HG02623 (cell line): ENCODE results near the gene AGBL4.

ENCODE experiments used
- ATAC-seq: cut with Tn5 transposase; IDR thresholded peaks from one replicate; pipeline ENCODE4 v1.9.1; 2021; ENCODE audit warnings: moderate library complexity; ENCODE audit not compliant: unreplicated experiment

The AGBL4 gene

GRCh38 chr1:48619539-48619938, 1404.2 kb downstream of the AGBL4 start:
- no peak for ATAC-seq

GRCh38 chr1:48617252-48617651, 1406.5 kb downstream of the AGBL4 start:
- ATAC-seq = no peak

GRCh38 chr1:48616710-48617109, 1407.0 kb downstream of the AGBL4 start:
- ATAC-seq = no peak

DNA sequence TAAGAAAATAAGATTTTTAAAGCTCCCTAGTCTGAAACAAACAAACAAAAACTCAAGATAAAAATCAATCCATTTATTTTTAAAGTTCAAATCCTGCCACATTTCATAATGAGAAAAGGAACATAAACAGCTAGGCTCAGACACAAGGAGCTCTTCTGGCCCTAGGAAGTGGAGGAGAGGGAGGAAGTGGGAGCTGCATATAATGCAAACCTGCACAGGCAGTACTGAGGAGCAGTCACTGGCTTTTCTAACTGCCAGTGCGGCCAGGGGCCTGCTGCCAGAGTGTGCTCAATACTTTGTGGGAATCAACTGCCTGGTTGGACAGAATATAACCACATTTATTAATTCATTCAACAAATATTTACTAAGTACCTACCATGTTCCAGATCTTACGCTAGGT, 1411.9 kb downstream of the AGBL4 start:
- no peak for ATAC-seq

GRCh38 chr1:48610628-48611542, 1412.9 kb downstream of the AGBL4 start:
- ATAC-seq = no peak

DNA sequence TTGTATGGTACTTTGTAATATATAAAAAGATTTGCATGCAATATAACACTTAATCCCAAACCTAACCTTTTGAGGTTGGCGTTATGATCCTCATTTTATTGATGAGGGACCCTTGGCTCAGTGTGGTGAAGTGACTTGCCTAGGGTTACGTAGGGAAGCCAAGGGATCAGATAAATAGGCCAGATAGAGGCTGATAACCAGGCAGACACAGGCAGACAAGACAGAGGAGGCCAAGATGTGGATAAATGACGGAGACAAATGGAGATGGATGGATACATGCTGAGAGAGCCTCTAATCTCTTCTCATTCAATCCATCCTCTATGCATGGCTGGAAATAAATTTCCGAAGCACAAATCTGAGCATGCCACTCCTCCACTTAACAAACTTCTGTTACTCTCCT, 1414.9 kb downstream of the AGBL4 start:
- no peak for ATAC-seq

DNA sequence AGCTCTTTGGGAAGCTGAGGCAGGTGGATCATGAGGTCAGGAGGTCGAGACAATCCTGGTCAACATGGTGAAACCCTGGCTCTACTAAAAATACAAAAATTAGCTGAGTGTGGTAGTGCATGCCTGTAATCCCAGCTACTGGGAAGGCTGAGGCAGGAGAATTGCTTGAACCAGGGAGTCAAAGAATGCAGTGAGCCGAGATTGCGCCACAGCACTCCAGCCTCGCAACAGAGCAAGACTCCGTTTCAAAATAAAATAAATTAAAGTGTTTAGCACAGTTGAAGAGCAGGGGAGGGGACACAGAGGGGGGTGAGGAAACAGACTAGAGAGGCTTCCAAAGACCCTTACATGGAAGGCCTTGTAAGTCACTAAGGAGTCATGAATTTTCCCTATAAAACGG, 1420.5 kb downstream of the AGBL4 start:
- ATAC-seq = no peak

DNA sequence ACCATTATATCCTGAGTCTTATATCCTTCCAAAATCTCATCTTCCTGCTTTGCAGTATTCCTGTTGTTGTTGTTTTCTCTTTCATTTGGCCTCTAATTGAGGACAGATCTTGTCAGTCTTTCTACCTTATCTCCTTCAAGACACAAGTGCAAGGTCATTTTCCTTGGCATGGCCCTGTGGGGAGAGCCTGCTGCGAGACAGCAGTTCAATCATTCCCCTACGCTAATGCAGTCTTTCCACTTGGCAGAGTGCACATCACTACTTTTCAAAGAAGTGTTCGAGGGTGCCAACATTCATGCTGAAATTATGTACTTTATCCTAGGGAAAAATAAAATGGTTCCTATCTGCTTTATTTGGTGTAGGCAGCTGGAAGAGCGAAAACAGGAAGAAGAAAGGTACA, 1421.4 kb downstream of the AGBL4 start:
- ATAC-seq = no peak

GRCh38 chr1:48600182-48600581, 1423.6 kb downstream of the AGBL4 start:
- no peak for ATAC-seq

DNA sequence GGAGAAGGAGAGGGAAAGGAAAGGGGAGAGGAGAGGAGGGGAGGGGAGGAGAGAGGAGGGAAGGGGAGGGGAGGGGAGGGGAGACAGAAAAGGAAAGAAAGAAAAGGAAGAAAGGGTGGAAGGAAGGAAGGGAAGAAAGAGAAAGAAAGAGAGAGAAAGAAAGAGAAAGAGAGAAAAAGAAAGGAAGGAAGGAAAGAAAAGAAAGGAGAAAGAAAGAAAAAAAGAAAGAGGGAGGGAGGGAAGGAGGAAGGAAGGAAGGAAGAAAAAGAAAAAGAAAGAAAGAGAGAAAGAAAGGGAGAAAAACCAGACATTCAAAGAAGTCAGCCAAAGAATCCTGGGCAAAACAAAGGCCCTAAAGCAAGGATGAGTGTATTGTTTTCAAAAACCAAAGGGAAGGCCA, 1426.1 kb downstream of the AGBL4 start:
- no peak for ATAC-seq

GRCh38 chr1:48596046-48596445, 1427.7 kb downstream of the AGBL4 start:
- no peak for ATAC-seq

DNA sequence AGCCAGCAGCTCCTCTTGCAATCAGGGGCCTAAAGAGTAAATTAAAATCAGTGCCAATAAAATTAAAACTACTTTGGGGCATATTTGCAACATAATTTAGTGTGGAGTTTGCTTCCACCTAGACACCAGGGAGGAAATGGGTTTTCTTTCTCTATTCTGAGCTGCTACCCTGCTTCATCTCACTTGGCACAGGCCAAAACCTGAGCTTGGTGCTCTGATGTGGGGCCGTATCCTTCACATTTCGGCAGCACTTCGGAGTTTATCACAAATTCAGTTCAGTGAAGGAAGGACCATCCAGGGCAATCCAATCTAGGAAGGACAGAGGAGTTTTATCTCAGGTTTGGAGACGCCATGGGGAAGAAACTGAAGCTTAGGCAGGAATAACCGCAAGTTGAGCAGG, 1428.1 kb downstream of the AGBL4 start:
- ATAC-seq = no peak

DNA sequence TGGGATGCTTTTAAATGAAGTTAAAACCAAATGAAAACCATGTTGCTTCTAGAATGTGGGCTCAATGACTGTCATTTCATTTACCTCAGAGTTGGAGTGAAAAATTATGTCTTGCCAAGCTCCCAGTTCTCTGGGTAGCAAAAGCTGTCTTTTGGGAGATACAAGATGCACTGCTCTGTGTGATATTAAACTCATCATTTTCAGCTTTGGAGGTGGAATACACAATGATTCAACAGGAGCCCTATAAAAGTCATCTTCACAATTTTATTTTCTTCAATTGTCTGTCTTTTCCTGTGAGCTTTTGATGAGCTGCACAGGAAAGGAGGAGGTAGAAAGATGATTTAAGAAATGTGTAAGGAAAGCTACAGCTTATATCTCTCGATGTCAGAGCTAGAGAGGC, 1431.4 kb downstream of the AGBL4 start:
- no peak for ATAC-seq

DNA sequence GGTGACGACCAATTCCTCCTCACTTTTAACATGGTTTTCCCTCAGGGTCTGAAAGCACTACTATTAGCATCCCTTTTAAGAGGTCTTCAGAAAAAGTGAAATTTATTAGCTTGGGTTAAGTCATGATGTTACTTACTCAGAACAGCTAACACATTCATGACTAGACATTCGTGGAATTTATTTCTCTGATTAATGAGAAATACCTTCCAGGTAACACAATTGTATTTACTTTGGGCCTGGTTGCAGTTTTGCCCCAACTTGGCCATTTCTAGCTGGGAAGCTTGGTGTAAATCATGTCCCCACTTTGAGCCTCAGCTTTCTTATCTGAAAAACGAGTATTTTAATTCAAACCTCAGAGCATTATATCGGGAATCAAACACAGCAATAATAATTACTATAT, 1432.6 kb downstream of the AGBL4 start:
- no peak for ATAC-seq

GRCh38 chr1:48588061-48588460, 1435.7 kb downstream of the AGBL4 start:
- no peak for ATAC-seq

- no peak for ATAC-seq
These were observed 1441.3 kb downstream of the AGBL4 start for GRCh38 chr1:48582408-48582807.

- no peak for ATAC-seq
These were observed 1442.5 kb downstream of the AGBL4 start for GRCh38 chr1:48581270-48581669.

- no peak for ATAC-seq
These were observed 1447.2 kb downstream of the AGBL4 start for GRCh38 chr1:48576565-48576964.

- ATAC-seq = peak; percentile 65
These were observed 1451.0 kb downstream of the AGBL4 start for GRCh38 chr1:48572646-48573258.

GRCh38 chr1:48572134-48572533, 1451.6 kb downstream of the AGBL4 start:
- no peak for ATAC-seq

- ATAC-seq = no peak
These were observed 1452.3 kb downstream of the AGBL4 start for GRCh38 chr1:48571303-48571987.

DNA sequence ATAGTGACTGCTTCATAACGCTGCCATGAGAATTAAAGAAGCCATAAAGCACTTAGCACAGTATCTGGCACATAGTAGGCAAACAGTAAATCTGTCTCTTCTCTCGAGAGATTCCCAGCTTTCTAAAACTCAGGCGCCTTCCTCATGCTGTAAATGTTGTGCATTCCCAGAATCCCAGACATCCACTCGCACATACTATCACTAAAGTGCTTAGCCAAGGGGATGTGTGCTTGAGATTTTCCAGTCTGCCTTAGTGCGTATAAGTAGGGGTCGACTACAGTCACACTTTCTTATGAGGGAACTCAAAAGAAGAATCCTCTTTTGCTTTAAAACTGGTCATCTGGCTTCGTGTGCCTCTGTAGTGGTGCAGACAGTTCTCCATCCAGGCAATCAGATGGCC, 1453.2 kb downstream of the AGBL4 start:
- ATAC-seq = no peak
